Stimulated activated CD8-positive, alpha-beta memory T cell treated with anti-CD3 and anti-CD28 coated beads, Interleukin-15, amount 100 ng/mL, for 1 hour (primary cell): Measurements from ENCODE around the gene PVALEF.

Source experiments
- DNase-seq: peaks from one replicate; pipeline ENCODE4 v3.0.0-alpha.2; 2020; ENCODE audit warnings: low read depth

PVALEF gene

GRCh38 chr17:81163051-81163695 is 2.1 kb upstream of the PVALEF start:
- no peak for DNase-seq

GRCh38 chr17:81163703-81164370 is 1.5 kb upstream of the PVALEF start:
- no peak for DNase-seq

DNA sequence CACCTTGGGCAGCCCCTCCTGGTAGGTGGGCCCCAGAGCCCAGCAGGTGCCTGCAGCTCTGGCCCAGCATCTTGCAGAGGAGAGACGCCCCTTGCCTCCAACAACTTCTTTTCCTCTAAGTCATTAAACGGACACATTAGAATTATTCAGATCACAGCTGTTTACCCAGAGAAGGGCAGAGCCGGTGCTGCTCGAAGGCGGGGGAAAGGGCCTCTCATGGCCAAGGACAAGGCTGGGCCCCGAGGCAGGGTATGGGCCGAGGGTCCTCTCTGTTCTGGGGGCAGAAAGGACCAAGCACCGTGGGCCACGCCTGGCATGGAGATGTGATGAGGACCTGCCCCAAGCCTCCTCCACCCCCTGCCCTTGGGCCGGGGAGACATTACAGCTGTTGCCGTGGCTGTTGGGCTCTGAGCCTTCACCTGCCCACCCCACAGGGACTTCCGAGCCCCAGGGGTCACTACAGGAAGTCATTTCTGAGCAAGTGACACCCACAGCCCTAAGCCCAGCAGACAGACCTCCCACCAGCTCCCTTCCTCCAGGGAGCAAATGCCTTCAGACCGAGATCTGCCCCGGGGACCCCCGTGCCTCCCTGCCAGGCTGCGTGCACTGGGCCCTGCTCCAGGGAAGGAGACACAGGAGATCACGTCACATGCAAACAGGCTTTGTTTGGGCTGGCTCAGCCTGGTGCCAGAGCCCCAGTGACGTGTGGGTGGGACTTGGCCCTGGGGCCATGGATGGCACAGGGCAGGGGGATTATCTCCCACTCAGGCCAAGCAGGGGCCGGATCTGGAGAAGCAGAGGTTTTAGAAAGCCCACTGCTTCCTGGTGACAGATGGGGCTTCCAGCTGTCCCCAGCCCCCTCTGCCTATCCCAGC is 699 bp upstream of the PVALEF start:
- DNase-seq: no peak

DNA sequence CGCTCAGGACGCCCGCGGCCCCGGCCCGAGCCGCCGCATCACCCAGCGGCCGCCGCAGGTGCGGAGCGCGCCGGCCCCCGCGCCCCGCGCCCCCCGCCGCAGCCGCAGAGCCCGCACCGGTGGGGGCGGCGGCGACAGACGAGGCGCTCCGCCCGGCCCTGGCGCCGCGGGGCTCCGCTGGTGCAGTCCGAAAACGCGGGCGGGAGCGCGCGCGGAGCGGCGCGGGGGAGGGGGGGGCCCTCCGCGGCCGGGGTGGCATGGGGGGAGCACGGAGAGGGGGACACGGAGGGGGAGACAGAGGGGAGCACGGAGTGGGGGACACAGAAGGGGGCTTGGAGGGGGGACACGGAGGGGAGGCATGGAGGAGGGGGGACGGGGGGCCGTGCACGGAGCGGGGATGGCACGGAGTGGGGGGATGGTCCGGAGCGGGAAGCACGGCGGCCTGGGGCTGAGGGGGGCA is 756 bp downstream of the PVALEF start, which contains the start of gene AATK:
Gene AATK, minus strand, starts transcription at position 189 of the 460 bp plus-strand sequence. CDS start 229 bp downstream, outside the sequence.
- DNase-seq: no peak

GRCh38 chr17:81167194-81167524 is 1.9 kb downstream of the PVALEF start:
- no peak for DNase-seq

GRCh38 chr17:81167638-81168037 is 2.3 kb downstream of the PVALEF start:
- DNase-seq: no peak

DNA sequence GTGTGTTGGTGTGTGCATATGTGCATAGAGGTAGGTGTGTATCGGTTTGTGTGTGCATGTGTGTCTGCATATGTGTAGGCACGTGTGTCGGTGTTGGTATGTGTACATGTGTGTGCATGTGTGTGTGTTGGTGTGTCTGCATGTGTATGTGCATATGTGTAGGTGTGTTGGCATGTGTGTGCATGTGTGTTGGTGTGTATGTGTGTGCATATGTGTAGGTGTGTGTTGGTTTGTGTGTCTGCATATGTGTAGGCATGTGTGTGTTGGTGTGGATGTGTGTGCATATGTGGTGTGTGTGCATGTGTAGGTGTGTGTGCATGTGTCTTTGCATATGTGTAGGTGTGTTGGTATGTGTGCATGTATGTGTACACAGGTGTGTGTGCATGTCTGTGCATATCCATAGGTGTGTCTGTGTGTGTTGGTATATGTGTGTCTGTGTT is 4.6 kb downstream of the PVALEF start:
- DNase-seq: no peak

- DNase-seq: no peak
These were observed 5.6 kb downstream of the PVALEF start for GRCh38 chr17:81170727-81171494.

DNA sequence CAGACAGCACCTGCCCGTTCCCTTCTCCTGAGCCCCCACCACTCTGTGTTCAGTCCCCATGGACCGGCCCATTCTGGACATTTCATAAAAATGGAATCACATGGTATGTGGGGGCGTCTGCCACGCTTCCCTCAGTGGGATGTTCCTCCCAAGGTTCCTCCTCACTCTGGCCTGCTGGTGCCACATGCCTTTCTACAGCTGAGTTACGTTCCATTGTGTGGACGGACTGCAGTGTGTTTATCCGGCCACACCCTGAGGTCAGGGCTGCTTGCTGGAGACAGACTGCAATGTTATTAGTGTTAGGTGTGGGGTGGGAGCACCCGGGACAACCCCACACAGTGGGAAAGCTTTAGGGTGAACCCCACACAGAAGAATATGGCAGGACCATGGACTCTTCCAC is 6.6 kb downstream of the PVALEF start:
- no peak for DNase-seq

GRCh38 chr17:81173052-81173761 is 7.9 kb downstream of the PVALEF start:
- DNase-seq: no peak

GRCh38 chr17:81173762-81174155 is 8.5 kb downstream of the PVALEF start:
- DNase-seq: no peak

DNA sequence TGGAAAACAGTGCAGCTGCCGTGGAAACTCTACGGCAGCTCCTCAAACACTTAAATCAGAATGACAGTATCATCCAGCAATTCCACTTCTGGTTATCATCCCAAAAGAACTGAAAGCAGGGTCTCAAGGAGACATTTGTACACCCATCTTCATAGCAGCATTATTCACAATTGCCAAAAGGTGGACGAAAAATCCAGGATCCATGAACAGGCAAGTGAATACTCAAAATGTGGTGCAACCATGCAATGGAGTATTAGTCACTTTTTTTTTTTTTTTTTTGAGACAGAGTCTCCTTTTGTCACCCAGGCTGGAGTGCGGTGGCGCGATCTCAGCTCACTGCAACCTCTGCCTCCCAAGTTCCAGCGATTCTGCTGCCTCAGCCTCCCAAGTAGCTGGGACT is 11.4 kb downstream of the PVALEF start:
- no peak for DNase-seq

GRCh38 chr17:81178136-81179091 is 13.1 kb downstream of the PVALEF start:
- no peak for DNase-seq

DNA sequence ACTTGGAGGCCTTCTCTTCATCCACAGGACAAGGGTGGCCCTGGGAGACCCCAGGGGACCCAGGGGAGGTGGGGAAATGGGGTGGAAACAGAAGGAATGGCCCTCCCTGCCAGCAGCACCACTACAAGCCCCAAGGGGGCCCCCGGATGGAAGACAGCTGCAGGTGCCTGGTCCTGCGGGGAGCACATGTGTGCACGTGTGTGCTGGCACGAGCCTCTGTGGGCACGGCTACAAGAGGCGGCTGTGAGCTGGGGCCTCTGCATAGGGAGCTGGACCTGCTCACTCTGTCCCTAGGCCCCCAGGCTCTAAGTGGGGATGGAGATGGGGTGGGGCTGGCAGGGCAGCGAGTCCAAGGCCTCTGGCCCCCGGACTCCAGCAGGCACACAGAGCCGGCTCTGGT is 13.9 kb downstream of the PVALEF start:
- DNase-seq: no peak

- no peak for DNase-seq
These were observed 14.6 kb downstream of the PVALEF start for GRCh38 chr17:81179861-81180260.

GRCh38 chr17:81180836-81181810 is 15.8 kb downstream of the PVALEF start:
- no peak for DNase-seq

GRCh38 chr17:81181811-81182185 is 16.5 kb downstream of the PVALEF start:
- DNase-seq: no peak

GRCh38 chr17:81182596-81182995 is 17.3 kb downstream of the PVALEF start:
- no peak for DNase-seq

DNA sequence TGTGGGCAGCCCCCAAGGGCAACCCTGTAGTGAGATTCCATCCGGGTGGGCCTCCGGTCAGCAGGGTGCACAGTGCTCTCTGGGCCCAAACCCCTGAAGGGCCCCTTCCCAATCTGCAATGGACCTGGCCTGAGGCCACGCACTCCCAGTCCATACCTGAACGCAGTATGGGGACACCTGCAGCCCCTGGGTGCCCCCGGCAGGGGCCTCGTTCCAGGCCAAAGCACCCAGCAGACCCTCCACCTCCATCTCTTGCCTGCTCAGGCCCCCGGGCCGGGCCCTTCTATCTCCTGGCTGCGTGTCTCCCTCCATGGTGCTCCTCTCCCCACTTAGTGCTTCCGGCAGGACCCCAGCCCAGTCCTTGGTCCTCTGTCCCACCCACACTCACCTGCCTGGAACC is 18.0 kb downstream of the PVALEF start:
- no peak for DNase-seq
